Renal pelvis (tissue), 4 donors: Measurements from ENCODE around the gene RNF43. TPM values are rescaled to one million over a fixed set of nuclear protein-coding genes. Genes with fewer than 3 reads are reported as not detected.

Experiments
- DNase-seq: peaks from one replicate; pipeline ENCODE4 v3.0.0-alpha.2; 2013
- polyA plus RNA-seq, 3 donors: library from polyadenylated mRNA; unstranded; fragments of 120-200 nt; gene quantifications; one replicate each; pipeline ENCODE4 v1.2.1, GENCODE V29; 2013; ENCODE audit not compliant: insufficient read length in 3 of 3

The RNF43 gene
- polyA plus RNA-seq, 3 donors: 10.7 to 16.9 (median 15.0) TPM

DNA sequence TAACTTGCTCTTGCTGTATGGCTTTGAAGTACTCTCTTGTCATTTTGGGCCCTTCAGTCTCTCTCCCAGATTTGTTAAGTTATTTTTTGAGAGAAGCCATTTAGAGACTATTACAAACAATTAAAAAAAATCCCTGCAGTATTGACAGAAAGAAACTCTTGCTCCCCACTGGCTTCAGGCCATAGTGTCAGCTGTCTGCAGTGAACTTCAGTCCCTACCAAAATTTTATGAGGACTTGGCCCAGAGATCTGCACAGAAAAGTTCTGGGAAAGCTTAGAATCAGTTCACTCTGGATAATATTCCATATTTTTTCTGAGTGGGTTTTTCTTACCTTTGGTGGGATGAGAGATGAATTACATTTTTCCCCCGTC lies 34.5 kb downstream of the RNF43 start:
- DNase-seq: no peak

DNA sequence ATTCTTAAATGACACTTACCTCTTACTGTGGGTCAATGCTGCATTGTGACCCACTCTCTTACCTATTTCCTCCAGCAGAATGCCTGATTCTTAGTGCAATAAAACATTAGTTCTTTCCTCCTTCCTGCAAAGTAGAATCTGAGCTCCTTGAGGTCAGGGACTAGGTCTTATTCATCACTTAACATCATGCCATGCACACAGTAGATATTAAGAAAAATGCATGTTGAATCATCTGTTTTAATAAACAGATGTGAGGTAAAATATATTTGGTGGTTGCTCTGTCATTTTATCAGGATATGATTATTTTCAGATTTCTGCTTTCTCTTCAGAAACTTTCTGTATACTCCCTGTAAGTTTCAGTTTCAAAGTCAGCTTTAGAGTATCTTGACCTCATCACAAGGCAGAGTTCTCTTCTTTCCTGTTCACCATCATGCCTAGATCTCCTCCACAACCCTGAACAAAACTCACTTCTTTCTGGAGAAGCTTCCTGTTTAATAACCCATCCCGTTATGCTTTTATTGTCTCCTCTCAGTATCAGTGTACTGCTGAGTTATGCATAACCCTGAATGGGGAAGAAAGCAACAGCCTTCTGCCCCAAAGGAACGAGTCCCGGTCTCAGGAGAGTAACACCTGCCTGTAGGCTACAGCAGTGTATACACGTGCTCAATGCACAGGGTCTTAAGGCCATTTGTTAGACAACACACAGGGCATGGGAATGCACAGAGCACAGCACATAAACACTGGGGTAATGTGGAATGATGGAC lies 35.0 kb downstream of the RNF43 start:
- no peak for DNase-seq

DNA sequence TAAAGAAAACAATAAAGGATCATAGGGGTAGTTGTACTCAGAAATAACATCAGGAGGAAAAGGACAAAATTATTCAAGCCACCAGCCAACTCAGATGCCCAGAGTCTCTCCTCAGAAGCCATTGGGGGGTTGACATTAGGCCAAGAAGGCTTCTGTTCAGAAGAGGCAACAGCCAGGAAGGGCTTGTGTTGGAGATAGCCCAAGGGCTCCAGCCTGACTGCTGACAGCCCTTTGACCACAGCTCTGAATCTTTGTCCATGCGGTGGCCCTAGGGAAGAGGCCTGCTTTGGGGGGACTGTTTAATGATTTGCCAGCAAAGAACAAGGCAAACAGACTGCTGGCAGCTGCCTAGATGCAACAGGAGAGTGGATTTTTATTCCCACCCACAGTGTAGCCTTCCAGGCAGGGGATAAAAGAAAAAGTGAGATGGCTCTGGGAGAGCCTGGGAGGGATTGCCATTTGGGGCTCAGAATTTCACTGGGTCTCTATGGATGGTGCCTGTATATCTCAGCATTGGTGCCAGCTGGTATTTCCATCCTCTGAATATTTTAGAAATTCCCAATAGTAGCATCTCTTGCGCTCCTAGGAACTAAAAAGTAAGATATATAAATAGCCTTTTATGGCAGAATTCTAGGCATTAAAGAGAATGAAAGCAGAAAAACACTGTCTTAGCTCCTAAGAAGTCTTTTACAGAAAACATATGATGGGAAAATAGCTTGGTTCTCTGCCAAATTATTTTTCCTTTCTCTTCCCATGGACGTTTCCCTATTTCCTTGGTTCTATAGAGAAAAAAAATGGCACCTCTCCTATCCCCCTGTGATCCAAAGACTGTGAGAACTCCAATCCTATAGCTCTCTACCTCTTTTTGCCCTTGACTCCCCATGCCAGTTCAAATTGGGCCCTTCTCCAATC lies 36.0 kb downstream of the RNF43 start:
- no peak for DNase-seq

DNA sequence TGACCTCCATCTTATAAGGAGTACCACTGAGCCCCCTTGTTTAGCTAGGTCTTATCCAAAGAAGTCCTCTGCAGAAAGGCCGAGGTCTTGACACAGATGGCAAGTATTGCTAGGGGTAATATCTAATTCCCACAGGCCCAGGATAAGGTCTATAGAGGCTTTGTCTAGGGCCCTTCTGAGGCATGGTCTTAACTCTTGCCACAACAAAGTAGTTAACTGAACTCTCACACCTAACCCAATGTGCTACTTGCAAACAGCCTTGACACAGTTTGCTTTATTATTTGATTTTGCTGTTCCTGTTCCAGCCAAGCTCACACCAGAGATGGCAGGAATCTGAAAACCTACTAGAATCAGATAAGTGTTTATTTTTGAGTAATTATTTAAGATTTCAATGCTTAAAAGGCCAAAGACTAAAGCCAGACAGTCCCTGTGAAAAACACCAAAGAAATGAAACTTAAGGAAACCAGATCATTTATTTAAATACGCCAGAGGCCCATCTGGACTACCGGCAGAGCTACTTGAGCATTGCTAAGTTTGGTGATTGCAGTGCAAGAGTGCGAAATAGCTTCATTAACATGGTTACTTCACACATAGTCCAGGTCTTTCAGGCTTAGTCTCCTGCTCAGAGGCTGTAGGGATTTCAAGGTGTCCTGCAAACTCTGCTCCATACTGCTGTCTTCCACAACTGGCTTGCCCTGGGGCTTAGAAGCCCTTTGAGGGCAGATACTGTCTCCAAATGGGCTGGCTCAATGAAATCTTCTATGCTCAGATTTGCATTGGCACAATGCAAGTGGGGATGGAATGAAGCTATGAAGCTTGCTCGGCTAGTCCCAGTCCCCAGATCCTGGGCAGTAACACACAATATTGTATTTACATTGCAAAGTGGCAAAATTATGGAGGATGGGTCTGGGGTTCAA lies 36.9 kb downstream of the RNF43 start:
- DNase-seq: no peak

DNA sequence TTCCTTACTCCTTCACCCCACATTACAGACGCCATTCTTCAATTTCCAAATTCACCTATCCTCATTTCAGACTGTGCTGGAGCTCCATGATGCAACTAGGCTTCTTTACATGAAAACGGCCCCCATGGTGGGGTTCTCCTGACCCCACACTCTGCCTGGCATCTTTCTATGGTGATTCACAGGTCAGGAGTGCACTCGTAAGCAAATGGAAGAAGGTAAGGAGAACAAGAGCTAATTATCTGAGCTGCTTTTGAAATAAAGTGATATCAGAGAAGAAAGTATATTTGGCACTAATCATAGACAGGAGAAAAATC lies 37.9 kb downstream of the RNF43 start:
- no peak for DNase-seq

DNA sequence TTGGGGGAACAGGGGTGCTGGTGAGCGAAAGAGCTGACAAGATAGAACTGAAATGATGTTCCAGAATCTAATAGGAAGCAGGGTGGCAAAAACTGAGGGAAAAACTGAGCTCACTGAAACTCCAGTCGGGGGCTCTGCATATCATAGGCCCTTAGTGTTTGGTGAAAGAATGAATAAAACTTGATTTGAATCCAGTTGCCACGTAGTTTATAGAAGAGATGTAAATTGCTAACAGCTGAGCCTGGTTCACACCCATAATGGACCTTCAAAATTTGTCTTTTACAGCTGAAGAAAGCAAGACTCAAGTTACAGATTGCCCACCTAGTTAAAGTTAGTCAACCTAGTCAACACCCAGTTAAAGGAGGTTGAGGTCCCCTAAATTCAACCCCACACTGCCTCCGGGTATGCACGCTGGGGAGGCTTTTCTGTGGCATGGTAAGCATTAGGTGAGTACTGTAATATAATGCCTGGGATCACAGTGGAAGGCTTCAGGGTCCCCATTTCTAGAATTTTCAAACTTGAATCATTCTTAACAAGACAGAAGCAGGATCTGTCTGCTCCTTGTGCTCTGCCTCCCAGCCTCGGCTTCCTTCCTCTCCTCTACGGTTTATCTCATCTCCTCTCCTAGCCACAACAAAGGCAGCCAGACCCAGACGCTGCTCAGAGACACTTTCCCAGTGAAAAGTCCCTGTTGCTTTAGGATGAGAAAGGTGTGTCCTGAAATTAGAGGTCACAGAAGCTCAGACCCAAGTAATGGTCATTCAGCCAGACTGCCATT lies 38.4 kb downstream of the RNF43 start:
- DNase-seq: no peak

DNA sequence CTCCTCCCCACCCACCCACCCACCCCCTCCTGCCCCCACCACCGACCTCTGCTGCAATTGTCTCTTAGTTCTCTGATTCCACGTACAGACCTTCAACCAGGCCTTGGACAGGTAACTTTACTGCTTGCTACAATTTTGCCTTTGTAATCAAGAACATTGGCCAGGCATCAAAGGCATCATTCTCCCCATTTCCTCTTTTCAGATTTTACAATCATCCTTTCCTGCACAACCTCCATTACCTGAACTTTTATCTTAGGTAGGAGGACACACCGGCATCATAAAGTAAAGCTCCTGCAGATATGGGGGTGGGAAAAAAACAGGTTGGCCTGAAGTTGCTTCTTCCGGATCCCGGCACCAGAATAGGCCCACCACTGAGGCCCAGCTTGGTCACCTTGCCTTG lies 39.7 kb downstream of the RNF43 start:
- no peak for DNase-seq

DNA sequence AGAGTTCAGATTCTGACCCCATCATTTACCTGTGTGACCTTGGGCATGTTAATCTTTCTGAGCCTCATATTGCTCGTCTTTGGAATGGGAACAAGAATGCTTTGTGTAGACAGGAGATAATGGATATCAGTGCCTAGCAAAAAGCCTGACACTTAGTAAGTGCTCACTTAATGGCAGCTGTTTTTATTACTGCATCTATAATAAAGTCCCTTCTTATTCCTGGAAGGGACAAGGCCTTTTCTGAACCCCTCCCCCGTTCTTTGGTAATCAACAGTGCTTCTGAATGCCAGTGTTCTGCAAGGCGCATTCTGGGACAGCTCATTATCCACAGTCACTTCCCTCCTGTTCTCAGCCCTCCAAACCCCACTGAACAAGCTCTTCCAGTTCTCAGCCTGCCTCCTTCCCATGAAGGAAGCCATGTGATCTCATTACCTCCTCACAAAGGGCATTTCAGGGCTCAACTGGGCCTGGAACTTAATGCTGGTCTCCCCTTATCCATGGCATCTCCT lies 40.2 kb downstream of the RNF43 start:
- DNase-seq: peak; percentile 68

DNA sequence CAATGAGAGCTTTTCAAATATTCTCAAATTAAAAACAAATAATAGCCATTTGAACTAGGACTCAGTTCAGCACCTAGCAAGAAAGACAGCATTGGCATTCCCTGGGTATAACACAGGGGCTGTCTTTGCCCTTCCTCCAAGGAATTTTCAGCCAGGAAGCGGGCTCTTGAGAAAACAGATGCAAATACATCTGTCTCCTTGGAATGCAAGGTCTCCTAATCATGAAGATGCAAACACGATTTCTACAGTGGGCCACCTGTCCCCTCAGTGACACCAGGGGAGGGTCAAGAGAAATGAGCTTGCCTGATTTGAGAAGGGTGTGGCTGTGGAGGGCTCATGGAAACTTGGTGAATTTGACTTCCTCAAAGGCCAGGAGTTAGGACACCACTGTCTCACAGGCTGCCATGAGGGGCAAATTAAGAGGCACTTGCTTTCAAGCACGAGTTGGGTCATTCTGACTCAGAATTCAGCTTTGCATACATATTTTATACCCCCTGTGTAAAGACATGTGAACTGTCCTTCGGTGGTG lies 40.8 kb downstream of the RNF43 start:
- DNase-seq: no peak

DNA sequence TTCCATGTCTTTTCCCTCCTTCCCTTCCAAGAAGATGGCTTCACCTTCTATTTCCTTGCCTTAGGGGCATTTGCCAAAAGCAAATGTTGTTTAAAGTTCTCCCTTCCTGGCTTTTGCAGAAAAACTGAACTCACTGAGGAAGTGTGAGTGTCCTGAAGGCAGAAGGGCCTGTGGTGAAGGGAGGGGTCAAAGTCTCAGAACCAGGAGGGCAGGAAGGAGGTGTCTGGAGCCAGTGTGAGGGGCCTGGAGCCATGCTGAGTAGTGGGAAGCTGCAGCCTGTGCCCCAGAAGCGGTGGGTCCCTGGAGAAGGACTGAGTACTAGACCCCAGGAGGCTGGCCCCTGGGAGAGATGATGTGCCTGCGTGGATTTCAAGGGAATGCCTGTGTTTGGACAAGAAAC lies 41.5 kb downstream of the RNF43 start:
- DNase-seq: no peak

DNA sequence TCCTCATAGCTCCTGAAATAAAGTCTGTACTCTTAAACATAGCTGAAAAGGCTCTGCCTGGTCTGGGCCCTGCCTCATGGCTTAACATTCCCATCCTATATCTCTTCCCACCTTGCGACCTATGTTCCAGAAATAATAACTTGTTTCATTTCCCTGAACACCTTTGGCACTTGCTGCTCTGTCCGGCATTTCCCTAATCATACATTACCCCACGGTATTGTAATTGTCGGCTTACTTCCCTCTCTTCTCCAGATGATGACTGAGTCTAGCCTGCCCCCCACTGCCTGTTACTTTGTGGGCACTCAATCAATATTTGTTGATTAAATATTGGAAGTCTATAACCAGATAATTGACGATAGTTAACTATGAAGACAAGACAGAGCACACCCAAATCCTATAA lies 42.1 kb downstream of the RNF43 start:
- DNase-seq: no peak

DNA sequence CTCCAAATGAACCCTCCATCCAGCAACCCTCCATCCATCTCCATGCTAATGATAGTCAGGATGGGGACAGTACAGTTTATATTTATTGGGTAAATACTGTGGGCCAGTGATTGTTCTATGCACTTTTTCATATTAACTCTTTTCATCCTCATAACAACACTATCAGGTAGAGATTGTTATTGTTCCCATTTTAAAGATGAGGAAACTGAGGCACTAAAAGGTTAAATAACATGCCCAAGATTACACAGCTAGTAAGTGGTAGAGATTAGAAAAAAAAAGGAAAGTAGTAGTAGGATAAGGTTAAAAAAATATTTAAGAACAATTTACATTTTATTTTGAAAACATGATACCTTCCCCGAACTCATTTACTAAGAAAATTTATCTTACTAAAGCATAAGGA lies 43.4 kb downstream of the RNF43 start:
- no peak for DNase-seq

DNA sequence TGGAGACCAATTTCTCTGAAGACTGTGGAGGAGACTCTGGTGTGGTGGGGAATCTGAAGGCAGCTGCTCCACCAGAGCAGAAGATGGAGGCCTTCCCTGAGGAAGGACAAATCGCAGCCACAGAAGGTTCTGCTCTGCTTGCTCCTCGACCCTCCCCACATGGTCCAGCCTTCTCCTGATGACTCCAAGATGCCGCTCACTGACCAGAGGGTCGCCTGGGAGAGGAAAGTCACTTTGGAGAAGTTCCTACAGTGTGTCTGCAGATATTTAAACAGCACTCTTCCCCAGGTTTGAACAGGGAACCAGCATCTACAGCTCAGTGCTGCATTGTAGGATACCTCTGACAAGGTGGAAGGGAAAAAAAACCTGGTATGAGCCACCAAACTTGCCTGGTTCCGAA lies 44.3 kb downstream of the RNF43 start:
- no peak for DNase-seq

DNA sequence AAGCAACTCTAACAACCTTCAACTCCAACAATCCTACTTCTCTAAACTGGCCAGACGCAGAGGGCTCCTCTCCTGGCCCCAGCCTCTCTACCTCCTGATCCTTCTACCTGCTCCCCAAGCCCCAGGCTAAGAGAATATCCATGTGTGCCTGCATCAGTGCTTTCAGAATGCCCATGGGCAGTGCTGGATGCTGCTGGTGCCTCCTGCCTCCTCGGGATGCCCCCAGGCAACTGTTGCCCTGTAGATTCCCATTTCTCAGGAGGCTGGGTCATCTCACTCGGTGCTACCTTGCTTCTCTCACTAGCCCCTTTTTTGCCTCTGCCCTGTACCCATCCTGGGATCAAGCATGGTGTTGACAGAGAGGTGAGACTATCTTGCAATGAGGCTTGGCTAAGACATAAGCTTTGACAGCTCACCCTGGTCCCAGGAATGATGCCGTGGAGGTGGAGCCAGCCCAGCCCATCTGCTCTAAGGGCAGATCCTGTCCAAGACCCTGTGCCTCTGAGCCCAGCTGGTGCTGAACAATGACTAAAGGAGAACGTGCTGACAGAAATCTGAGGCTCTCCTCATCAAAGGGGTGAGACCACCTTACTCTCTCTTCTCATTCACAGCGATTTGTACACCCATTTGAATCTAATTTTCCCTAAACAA lies 45.9 kb downstream of the RNF43 start:
- DNase-seq: no peak

DNA sequence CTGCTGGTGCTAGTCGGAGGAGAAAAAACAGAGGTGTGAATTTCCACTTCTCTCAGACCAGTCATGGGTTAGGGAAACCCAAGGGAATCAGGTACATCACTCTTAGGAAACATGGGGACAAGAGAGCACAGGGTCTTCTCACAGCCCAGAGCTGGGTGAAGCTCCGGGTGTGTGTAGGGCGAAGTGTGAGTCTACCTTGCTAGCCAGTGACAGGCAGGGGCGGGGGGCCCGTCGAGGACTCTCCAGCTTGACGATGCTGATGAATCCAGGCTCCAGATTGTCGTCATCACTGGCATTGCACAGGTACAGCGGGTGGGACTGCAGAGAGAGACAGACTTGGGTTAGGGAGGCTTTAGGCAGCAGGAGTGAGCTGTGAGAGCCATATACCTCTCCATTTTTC lies 46.6 kb downstream of the RNF43 start:
- DNase-seq: no peak

DNA sequence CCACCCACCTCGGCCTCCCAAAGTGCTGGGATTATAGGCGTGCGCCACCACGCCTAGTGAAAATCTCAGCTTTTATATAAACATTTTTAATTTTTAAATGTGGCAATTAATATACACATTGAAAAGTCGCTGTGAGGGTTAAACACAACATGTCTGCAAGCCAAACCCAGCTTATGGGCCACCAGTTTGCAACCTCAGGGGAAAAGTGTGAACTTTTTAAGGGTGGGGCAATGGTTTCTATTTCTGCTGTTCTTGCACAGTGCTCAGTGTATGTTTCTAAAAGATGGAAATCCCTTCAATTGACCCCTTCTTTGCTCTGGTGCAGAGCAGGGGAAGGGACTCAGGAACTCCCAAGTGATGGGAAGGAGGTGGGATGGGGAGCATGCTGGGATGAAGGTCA lies 47.0 kb downstream of the RNF43 start:
- no peak for DNase-seq

DNA sequence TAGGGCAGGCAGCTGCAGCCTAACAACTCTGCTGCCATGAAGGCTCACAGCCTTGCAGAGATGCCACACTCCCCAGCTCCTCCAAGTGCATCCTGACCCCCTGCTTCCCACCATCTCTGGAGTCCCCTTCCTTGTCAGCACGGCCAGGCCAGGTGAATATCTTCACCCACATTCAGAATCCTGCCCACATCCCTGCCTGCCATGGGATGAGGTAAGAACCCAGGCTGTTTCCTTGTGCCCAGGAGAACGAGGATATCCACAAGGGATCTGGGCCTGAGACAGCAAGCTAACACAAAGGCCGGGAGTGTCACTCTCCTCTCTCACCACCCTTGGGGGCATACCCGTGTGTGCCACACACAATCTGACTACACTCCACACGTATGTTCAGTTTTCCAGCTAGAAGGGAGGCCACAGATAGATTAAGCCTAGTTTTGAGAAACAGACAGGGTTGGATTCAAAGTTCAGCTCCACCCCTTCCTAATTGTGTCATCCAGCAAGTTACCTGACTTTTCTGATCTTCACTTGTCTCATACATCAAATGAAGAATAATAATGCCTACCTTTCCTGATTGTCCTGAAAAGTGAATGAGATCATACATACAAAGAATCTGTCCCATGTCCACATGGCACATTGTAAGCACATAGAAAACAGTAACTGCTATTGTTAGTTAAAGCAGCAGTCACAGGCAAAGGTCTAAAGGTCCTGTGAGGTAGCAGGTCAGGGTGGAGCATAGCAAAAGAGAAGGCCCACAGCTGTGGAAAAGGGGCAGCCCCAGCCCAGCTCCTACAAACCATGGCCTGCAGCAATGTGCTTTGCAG lies 47.9 kb downstream of the RNF43 start:
- no peak for DNase-seq

DNA sequence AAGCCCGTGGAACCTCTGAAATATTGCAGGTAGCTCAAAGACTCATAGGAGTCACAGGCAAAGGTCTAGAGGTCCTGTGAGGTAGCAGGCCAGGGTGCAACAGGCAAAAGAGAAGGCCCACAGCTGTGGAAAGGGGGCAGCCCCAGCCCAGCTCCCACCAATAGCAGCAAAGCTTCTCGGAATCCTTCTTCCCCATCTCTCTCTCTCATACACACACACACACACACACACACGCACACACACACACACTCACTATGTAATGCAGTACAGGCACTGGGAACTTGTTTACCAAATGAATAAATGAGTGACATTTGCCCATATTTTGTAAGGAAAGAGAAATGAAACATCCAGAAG lies 48.5 kb downstream of the RNF43 start:
- DNase-seq: no peak
